G401.6 (cell line): Measurements from ENCODE around the gene BNC2.

ENCODE experiments used
- FAIRE-seq: peaks from 2 replicates; lab custom pipeline; 2012; peaks lifted over from hg19 to GRCh38; lab: Jason Lieb, UNC

Gene BNC2

DNA sequence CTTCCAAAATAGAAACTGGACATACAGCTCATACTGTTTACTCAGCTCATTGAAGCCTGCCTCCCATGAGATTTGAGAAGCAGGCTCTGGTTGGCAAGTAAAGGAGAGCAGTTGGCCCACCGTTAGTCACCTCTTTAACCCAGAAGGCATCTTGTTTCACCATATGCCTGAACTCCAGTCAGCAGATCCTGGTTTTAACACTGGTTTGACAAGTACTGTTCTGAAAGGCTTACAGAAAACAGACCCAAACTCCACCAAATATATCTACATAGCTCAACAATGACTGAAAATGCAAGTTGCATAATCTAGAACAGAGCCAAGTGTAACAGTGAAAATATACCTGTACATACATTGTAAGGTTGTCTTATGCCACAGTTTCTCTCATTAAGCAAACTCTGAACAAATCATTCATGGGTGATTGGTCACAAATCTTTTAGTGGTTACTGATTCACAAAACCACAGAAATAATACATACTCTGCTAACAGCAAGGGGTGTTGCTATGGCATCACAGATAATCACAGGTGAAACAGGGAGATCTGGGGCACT is 198.8 kb downstream of the BNC2 start:
- FAIRE-seq, result no peak

DNA sequence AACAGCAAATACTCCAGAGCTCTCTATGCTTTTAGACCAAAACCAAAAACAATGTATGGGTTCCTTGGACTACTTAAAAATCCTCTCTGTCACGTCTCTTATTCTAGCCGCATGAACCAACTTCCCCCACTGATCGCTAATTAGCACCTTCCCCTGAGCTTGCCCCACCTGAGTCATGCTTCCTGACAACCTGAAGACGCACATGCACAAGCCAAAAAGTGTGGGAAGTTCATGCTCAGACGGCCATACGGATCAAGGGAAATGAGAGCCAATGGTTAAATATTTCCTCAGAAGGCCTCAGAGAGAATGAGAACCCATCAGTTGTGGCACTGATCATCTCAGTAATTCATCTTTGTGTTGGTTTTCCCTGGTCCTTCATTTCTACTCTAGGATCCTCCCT is 199.7 kb downstream of the BNC2 start:
- no peak for FAIRE-seq

DNA sequence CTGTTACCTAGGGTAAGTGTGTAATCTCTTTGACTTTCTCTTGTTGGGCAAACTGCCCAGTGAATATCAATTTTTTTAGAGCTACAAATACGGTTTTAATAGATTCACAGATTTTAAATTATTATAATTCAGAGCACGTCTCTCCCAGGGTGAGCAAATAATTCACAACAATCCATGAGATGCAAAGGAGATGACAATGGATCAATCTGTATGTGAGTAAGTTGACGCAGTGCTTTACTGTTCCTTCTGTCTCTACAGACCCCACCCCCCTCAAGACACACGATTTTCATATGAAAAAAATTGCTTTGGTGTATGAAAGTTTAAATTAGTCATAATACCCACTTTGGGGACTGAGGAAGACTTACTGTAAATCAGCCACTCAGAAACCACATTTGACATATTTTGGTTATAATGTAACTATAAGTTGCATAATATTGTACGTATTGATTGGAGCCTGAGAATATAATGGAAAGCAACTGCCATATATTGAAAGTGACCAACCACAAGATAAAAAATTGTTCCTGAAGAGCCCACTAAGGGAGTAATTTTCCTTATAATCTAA is 201.7 kb downstream of the BNC2 start:
- FAIRE-seq, result no peak

DNA sequence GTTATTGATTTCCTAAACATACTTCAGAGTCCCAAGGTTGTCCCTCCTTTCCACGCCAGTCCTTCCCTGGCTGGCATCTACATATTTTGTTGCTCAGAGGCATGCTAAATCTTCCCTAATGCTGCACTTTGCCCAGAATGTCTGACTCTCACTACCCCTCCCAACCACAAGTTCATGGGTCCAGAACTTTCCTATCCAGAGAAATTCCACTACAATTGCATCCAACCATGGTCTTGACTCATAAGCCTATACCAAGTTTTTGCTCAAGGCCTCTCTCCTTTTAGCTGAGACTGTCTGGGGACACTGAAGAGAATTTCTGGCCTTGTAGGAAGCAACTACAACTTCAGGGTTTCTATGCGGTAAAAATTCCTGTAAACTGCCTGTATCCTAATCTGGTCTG is 206.3 kb downstream of the BNC2 start:
- FAIRE-seq, result no peak

DNA sequence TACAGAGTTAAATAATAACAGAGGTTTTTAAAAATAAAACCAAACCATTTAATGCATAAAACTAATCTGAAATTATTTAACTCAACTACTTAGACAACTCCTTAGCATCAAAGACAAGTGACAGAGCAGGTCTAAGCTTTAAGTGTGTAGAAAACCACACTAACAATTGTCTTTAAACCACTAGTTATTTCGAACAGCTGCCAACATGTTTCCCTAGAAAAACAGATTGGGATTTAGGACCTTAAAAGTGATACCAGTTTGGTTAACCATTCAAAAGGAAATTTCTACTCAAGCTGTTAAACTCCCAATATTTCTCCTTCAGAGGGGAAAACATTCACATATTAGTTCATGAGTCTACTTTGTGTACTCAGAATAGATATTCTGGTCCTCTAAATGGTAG is 208.7 kb downstream of the BNC2 start:
- peak; percentile 53 for FAIRE-seq

DNA sequence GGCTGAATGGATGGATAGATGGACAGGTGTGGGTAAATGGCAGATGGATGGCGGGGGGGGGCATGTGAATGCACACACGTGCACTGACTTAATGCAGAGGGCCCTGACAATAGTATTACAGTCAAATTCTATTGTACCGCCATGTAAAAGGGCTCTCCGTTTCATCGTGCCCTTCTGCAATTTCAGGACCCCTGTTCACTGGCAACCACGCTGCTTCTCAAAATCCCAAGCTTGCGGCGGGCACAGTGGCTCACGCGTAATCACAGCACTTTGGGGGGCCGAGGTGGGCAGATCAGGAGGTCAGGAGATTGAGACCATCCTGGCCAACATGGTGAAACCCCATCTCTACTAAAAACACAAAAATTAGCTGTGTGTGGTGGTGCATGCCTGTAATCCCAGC is 211.4 kb downstream of the BNC2 start:
- no peak for FAIRE-seq

DNA sequence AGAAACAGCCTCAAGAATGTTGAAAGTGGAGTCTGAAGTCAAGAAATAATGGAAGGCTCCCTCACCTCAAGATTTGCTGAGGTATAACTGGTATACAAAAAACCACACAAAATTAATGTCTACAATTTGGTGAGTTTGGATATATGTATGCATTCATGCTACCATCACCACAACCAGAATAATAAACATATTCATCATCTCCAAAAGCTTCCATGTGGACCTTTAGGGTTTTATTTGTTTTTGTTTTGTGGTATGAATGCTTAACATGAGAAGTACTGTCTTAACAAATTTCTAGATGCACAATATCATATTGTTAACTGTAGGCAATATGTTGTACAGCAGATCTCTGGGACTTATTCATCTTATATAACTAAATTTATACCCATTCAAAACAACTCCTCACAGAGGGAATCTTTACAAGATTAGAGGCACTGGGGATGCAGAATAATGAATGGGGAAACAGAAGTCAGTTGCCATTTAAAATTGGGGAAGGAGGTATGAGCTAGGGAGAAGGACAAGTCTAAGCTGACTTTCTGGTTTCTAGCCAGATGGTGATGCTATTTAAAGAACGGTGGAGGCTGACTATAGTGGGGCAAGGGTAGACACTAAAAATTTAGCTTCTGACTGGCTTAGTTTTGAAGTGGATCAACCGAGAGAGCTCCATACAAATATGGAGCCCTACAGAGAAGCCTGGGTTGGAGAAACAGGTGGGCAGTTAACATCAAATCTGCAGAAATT is 213.9 kb downstream of the BNC2 start:
- no peak for FAIRE-seq

DNA sequence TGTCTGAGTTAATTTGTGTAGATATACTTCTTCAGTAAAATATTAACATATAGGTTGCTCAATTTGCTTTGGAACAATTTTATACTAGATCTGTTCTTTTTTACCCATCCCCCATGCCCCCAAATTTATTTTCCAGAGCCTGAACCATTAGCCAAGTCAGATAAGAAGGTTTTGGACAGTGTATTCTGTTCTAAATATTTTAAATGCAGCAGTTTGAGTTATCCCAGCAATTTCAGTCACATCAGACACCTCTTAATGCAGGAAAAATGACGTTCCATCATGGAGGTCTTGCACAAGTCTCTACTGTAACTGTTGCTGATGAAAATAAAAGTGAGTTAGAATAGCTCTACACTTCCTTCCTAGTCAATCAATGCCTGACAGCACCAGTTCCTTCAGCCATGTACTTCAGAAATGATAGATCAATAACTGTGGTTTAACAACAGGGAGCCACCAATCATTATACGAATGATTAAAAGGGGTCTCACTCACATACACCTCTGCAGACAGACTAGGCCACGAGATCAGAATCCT is 215.8 kb downstream of the BNC2 start:
- FAIRE-seq, result no peak

DNA sequence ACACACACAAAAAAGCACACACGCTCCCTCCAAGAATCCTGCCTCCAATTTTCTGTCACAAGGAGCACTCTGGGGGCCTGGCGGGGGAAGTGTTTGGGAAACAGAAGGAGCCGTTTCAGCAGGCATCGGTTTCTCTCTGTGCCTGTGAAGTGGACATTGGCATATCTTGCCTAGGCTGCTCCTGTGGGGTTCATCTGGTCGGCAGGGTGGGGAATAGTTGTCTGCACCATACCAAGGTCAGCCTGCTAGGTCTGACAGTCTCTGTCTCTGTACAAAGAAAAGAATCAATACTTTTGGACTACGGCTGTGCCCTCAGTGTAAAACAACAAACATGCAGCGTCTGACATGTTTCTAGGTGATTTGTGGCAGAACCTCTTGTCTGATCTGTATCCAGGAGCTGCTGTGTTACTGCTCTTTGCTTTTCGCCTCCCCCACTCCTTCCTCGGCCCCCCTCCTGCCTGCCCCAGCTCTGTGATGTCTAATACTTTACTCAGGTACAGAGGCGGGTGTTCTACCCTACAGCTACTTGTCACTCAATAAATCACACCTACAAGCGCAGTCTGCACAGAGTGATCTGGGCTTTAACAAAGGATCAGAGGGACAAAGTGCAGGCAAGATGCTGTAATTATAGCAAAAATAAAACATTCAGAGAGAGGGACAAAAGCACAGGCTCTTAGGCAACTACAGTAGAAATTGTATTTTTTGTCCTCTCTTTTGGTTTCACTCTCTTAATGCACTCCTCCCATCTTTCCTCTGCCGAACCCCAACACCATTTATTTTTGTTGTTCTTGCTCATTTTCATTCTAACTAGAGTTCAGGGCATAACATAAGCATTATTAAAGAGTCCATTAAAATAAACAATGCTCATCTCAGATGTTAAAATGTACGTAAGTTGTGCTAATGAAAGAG is 216.7 kb downstream of the BNC2 start:
- peak; percentile 33 for FAIRE-seq

DNA sequence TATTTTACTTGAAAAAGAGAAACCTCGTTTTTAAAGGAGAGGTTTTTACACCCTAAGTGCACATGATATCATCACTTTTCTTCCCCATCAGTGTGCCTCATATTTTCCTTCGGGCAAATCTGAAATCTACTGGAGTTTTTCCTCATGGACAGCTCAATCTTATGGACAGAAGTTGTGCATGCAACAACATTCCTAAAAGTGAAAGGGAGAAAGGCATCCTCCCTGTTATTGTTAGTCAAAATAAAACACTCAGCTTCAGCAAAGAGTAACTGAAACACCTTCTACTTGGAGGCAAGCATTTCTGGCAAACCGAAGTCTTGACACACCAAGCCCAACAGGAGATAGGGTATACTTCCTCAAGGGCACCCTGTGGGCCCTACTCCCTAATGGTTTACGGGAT is 217.9 kb downstream of the BNC2 start:
- no peak for FAIRE-seq

DNA sequence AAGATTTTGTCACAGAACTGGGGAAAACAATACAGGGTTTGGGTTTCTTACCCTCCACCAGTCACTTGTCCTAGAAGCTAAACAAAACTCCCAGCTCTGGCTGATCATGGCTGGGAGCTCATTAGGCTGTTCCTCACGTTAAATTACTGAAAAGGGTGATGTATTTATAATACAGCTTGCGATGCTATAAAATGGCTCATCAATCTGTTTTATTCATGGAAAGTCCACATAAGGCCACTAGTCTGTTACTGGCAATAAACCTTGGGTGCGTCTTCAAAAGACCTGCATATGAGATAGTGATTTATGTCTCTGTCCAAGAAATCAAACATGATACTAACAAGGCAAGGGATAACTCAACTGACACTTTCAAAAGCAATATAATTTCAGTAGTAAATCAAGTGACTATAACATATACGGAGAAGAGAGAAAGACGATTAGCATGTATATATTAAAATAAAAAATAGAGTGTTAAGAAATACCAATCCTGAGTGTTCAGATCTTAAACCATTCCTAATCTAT is 219.0 kb downstream of the BNC2 start:
- no peak for FAIRE-seq

DNA sequence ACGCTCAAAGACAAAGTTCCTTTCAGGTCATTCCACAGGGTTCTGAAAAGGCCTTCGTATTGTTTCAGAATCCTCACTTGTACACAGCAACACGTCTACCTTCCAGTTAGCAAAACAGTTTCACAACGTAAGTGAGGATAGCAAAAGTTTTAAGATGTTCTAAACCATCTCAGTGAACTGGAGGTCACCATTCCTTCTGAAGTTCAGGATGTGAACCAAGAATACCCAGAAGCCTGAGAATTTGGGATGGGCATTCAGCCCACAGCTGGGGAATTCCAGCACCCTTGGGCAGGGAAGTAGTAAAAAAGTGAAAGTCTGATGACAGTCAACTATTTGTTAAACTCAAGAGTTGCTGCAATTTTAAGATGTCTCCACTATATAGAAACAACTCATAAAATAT is 224.5 kb downstream of the BNC2 start:
- no peak for FAIRE-seq

DNA sequence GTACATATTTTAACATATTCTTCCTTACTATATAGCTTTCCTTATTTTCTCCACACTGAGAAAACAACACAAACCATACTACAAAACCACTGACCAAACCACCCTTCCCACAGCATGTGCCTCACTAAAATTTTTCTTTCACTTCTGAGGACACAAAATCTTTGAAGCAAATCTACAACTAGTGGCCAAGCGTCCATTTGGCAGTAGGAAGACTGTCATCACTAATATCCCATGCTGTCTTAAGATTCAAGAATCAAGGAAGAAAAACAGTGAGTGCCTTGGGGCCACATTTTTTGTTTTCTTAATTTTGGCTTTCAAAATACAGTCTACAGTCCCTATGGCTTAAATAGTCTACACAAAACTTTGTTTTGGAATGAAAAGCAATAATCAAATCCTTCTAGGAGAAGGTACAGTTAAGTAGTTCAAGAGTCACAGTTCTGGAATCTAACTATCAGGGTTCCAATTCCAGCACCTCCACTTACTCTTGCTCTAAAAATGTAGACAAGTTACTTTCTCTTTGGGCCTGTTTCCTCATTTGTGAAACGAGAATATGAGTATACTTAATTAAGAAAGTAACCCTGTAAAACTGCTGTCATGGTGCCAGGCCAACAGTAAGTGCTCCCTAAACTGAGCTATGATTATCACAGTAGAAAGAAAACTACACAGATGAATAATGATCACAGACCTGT is 227.9 kb downstream of the BNC2 start:
- FAIRE-seq, result no peak

DNA sequence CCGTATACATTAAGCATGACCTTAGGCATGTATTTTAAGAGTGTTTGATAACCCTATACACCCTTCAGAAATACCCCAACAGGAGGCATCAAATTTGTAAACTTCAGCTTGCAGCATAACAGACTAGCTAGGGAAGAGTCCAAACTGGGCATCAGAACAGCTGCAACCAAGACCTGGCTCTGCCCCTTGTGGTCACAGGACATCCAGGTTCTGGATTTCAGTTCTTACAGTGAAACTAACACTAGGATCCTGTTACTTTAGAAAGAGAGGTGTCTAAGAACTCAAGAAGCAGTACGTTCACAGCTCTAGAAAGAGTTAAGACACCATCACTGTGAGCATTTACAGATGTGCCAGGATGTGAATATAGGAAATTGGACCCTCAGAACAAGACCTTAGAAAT is 229.8 kb downstream of the BNC2 start:
- peak; percentile 72 for FAIRE-seq

DNA sequence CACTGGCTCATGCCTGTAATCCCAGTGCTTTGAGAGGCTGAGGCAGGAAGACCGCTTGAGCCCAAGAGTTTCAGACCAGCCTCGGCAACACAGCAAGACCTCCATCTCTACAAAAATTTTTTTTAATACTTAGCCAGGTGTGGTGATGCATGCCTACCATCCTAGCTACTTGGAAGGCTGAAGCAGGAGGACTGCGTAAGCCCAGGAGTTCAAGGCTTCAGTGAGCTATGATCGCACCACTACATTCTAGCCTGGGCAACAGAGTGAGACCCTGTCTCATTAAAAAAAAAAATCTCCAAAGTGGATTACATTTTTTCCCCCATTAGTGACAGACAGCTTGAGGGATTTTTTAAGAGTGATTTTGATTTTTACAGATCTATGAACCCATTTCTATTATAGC is 230.8 kb downstream of the BNC2 start:
- no peak for FAIRE-seq

DNA sequence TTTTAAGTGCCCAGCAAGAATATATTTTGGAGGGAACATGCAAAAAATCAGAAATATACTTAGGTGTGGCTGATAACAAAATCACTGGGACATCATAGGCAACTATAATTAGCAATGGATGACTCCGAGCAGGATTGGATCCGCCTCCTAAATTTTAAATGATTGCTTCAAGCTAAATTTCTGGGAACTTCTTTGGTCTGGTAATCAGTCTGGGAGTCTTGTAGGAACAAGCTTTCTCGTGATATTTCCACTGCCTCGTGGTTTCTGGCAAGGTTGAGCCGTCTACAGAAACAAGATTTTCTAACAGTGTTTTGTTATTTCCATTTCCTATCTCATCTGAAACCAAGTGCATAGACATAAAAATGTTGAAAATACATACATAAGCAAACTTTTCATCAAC is 232.6 kb downstream of the BNC2 start:
- no peak for FAIRE-seq

DNA sequence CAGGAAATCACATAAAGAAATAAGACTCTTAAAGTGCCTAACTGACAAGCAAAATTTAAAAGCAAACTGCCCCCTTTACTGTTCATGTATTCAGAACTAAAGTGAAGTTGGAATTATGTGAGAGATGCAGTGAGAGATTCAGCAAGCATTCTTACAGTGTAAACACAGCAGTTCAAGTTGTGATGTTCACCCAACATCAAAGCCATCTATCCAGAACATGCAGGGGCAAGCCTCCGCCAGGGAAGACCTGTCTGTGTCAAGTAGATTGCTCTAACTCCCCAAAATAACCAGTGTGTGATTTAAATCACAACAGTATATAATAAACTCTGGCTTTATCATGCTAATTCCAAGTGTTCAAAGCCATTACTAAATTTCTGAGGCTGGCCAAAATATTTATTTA is 233.3 kb downstream of the BNC2 start:
- peak; percentile 30 for FAIRE-seq

DNA sequence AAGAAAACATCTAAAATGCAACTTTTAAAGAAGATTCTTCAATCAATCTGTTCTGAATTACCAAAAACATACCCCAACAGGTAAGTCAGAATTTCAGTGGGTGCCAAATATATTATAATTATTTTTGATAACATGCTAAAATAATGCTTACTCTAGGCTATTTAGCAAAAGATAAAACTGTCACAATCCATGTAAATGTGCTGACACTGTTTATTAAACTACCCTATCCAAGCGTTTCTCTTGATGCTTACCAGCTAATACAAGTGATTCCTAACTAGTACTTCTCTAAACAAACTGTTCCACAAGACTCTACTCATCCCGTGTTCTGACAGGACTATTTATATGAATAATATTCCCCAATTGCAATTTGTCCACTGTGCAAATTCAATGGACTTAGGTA is 236.7 kb downstream of the BNC2 start:
- FAIRE-seq, result no peak

DNA sequence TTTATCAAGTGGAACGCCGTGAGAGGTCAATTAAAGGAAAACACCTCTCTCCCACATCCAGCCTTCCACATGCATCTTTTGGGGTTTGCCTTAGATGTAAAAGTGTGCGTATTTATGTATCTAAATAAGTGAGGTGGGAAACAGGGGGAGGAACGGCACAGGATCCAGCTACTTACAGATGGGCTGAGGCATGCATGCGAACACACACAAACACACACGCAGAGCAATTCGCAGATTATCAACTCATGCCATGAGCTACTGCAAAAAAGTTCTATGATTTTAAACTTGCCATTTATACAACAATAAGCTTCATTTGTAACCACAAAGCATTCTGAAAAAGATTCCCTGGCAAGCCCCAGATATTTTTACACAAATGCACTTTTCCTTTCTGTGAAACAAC is 242.1 kb downstream of the BNC2 start:
- FAIRE-seq, result no peak

DNA sequence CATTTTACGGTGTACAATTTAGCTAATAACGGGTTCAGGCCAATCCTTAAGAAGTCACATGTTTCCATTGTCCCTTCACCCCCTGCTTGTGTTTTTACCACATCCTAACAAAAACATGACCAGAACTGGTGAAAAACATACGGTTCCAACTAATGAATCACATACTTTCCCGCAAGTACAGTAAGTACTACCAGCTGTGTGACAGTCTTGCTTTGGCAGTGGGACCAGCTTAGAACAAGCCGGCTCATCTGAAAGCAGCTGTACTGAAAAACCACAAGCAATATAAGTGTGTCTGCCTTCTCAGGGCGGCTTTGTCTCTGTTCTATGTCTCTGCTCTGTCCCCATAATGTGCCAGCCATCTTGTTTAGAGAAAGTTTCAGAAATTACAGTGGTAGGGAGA is 242.5 kb downstream of the BNC2 start:
- peak; percentile 97 for FAIRE-seq

DNA sequence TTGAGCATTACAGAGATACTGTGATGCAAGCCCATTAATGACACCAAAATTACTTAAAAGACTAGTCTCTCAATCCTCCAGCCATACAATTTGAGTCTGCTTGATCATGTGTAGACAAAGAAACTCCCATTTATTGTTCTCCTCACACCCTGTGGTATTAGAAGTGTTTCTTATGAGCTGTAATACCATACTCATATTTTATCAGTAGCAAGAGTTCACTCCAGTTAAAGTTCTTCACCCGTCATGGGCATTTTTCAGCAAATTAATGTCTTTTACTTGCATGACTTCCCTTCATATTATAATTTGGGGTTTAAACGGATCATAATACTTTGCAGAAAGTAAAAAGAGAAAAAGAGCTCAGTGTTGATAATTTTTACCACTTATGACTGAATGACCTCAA is 242.9 kb downstream of the BNC2 start:
- no peak for FAIRE-seq

DNA sequence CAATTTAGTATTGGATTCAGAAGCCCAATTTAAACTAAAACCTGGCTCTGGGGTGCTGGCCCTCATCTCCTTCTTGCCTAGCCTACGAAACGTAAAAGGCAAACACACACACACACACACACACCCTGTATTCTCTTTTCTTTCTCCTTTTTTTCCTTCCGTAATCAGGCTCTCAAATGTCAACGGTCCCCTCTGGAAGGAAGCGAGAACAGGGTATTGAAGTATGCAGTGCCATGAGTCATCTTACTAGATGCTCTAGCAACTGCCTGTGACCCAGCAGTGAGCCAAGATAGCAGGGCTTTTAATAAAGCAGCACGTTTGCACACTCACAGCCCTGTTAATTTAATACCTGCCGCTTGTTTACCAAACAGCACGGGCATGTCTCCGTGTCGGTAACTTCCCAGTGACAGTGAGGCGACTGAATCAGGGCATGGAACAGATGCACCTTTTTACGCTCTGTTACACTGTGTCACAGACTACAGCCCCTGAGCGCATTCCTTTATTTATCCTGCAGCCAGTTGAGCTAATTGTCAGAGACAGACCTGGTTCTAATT is 243.8 kb downstream of the BNC2 start:
- FAIRE-seq, result no peak
